Endodermal cell (in vitro differentiated cells): ENCODE results near the gene TTLL5. TPM values are rescaled to one million over a fixed set of nuclear protein-coding genes. Genes with fewer than 3 reads are reported as not detected.

Source experiments
- DNase-seq: peaks from one replicate; pipeline ENCODE4 v3.0.0-alpha.2; 2017
- H3K27ac ChIP-seq: 2 replicates; pipeline ENCODE4 v1.5.1; 2013; ENCODE audit warnings: mild to moderate bottlenecking, low read depth, low read length, moderate library complexity
- H3K27me3 ChIP-seq: 2 replicates; pipeline ENCODE4 v1.6.1; 2013; ENCODE audit warnings: mild to moderate bottlenecking, low read length, moderate library complexity; ENCODE audit not compliant: insufficient read depth, control insufficient read depth, poor library complexity, severe bottlenecking
- H3K36me3 ChIP-seq: 2 replicates; pipeline ENCODE4 v1.7.0; 2013; ENCODE audit warnings: mild to moderate bottlenecking, low read length, moderate library complexity; ENCODE audit not compliant: control insufficient read depth, insufficient read depth
- H3K4me1 ChIP-seq: one replicate; pipeline ENCODE4 v1.7.0; 2013; ENCODE audit warnings: low read length; ENCODE audit not compliant: control insufficient read depth, insufficient read depth
- H3K4me3 ChIP-seq: 2 replicates; pipeline ENCODE4 v1.5.1; 2013; ENCODE audit warnings: mild to moderate bottlenecking, low read length, moderate library complexity
- H3K9ac ChIP-seq: 2 replicates; pipeline ENCODE4 v1.6.1; 2013; ENCODE audit warnings: mild to moderate bottlenecking, low read length, moderate library complexity; ENCODE audit not compliant: poor library complexity, severe bottlenecking; ENCODE audit errors: extremely low read depth
- H3K9me3 ChIP-seq: 2 replicates; pipeline ENCODE4 v1.6.1; 2013; ENCODE audit warnings: mild to moderate bottlenecking, low read length, moderate library complexity; ENCODE audit not compliant: control insufficient read depth
- H3K27ac Mint-ChIP-seq: 2 replicates; pipeline ENCODE4 v1.8.0; 2020; ENCODE audit warnings: mixed read lengths
- H3K27me3 Mint-ChIP-seq: 2 replicates; pipeline ENCODE4 v1.8.0; 2021; ENCODE audit warnings: mild to moderate bottlenecking, mixed read lengths; ENCODE audit not compliant: insufficient read depth
- H3K36me3 Mint-ChIP-seq: 2 replicates; pipeline ENCODE4 v1.8.0; 2020; ENCODE audit warnings: low read depth, mixed read lengths
- H3K4me1 Mint-ChIP-seq: 2 replicates; pipeline ENCODE4 v1.8.0; 2020; ENCODE audit warnings: mixed read lengths
- H3K4me3 Mint-ChIP-seq: 2 replicates; pipeline ENCODE4 v1.8.0; 2020; ENCODE audit warnings: mild to moderate bottlenecking, moderate library complexity, mixed read lengths
- H3K9me3 Mint-ChIP-seq: 2 replicates; pipeline ENCODE4 v1.8.0; 2020; ENCODE audit warnings: mild to moderate bottlenecking, mixed read lengths
- WGBS, 2 experiments: methylation state at CpG; one replicate each; pipeline versions ENCODE4 v1.1.5 to v1.1.7; 2013; ENCODE audit warnings: missing lambda C conversion rate in 2 of 2, mixed read lengths in 1 of 2; ENCODE audit not compliant: insufficient coverage in 1 of 2, insufficient read length in 1 of 2; 5-methylcytosine and 5-hydroxymethylcytosine counted together
- total RNA-seq, 2 donors: library from RNA; stranded (reverse); fragmentation: NEBNext Ultra II Directional in 1 of 2; extraction: Animal tissue kit (Norgen Biotek cat#: 25700) in 1 of 2; gene quantifications; 2 replicates in 1 of 2; 3 replicates in 1 of 2; pipeline ENCODE4 v1.2.1, GENCODE V29; 2021
- TF ChIP-seq, protein P1 (sequence below): fragments of 200-600 bp; sonication (generic); conservative IDR thresholded peaks from 2 replicates; pipeline ENCODE4 v1.5.0; 2021; ENCODE audit warnings: antibody characterized with exemption, mild to moderate bottlenecking

TTLL5 gene
- total RNA-seq, 2 donors from 2014 or later = 50.5 to 54.2 TPM

DNA sequence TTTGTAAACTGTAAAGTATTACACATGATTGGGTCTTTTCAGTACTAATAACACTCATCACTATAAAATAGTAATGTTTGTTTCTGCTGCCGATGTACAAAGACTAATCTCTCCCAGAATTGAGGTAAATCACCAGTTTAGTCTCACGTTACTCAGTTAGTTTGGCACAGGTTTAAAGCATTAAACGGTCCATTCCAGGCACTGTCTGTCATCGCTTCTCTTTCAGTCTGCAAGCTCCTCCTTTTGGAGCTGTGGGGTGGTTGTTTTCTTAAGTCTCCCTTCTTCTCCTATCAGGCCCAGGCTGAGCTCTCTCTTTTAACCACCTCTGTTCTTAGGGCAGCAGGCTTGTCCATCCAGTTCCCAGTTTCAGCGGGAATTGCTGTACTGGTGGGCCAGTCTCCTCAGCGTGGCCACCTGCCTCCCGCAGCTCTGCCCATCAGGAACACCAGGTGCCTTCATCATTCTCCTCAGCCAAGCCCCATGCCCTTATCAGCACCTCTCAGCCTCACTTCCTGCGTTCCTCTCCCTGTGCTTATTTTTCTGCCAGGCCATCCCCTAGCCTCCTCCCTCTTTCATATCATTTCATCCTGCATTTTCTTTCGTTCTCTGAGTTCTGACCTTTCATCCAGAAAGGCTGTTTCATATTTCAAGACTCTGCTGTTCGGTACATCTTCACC lies 171.7 kb downstream of the TTLL5 start:
- Histone ChIP-seq H3K27ac (no peak overlapping the region), H3K9me3 (no peaks in the 10 kb centered on the region), H3K27me3 (no peaks in the 10 kb centered on the region), H3K9ac (no peak overlapping the region), H3K4me3 (no peak overlapping the region), H3K36me3 (peaks cover 21% of the 10 kb centered on the region), H3K4me1 (peaks cover 2% of the 10 kb centered on the region)
- Mint-ChIP-seq H3K36me3 (peaks cover 22% of the 10 kb centered on the region), H3K27ac (no peak overlapping the region), H3K9me3 (no peaks in the 10 kb centered on the region), H3K4me3 (no peak overlapping the region), H3K27me3 (no peaks in the 10 kb centered on the region), H3K4me1 (peaks cover 14% of the 10 kb centered on the region)
- WGBS, 2 experiments = 95 to 100% methylated on average over 8 to 10 of the region's 10 CpGs
- DNase-seq = no peak
- TF ChIP-seq, protein P1, sequence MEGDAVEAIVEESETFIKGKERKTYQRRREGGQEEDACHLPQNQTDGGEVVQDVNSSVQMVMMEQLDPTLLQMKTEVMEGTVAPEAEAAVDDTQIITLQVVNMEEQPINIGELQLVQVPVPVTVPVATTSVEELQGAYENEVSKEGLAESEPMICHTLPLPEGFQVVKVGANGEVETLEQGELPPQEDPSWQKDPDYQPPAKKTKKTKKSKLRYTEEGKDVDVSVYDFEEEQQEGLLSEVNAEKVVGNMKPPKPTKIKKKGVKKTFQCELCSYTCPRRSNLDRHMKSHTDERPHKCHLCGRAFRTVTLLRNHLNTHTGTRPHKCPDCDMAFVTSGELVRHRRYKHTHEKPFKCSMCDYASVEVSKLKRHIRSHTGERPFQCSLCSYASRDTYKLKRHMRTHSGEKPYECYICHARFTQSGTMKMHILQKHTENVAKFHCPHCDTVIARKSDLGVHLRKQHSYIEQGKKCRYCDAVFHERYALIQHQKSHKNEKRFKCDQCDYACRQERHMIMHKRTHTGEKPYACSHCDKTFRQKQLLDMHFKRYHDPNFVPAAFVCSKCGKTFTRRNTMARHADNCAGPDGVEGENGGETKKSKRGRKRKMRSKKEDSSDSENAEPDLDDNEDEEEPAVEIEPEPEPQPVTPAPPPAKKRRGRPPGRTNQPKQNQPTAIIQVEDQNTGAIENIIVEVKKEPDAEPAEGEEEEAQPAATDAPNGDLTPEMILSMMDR = no peak

DNA sequence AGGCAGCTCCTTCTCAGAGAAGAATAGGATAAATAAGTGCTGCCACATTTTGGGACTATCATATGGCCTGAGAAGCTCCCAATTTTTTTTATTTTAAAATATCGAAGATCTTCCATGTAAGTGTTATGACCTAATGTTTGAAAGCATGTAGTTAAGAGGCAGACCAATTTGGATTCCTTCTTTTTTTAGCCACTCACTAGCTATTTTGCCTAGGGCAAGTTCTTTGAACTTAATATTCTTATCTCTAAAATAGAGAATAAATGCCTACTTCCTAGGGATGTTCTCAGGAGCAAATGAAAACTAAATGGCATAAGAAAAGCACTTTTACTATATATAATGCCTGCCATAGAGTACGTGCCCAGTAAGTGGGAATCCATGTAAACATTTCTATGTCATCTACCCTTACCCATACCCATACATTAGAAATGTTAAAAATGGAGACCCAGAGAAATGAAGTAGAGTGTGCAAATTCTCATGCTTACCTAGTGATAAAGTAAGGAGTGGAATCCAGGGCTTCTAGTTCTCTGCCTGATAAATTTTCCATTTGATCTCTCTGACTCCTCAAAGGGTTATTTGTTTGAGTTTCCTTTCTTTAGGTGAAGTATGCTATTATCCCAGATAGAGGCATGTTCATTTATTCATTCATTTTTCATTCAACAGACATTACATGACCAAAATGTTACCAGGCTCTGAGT lies 172.4 kb downstream of the TTLL5 start:
- Mint-ChIP-seq H3K9me3 (no peaks in the 10 kb centered on the region), H3K4me3 (no peak overlapping the region), H3K4me1 (peaks cover 14% of the 10 kb centered on the region), H3K27me3 (no peaks in the 10 kb centered on the region), H3K36me3 (peaks cover 27% of the 10 kb centered on the region), H3K27ac (no peak overlapping the region)
- Histone ChIP-seq H3K27me3 (no peaks in the 10 kb centered on the region), H3K36me3 (peaks cover 21% of the 10 kb centered on the region), H3K9me3 (peaks cover under 1% of the 10 kb centered on the region), H3K4me1 (peaks cover 2% of the 10 kb centered on the region), H3K4me3 (no peak overlapping the region), H3K9ac (no peak overlapping the region), H3K27ac (no peak overlapping the region)
- no peak for DNase-seq
- TF ChIP-seq, protein P1 = no peak
- 100% methylated on average over 1 to 2 of the region's 2 CpGs for WGBS, 2 experiments

DNA sequence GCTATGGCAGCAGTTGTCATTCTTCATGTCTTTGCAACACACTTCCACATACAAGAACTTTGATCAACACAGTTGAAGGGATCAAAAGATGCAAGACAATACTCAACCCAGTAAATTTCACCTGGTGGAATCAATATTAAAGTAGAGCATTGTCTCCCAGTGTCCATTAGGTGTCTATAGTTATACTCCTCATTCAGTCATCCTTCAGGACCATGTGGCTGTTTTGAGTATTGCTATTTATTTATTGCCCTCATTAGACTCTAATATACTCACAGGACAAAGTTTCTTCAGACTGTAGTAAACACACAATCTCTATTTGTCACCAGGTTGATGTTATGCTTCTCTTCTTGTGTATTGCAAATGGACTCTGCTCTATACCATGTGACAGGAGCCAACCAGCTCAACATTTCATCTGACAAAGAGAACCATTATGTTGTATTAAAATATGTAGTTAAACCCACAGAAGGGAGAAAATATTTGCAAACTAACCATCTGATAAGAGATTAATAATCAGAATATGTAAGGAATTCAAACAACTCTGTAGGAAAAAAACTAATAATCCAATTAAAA lies 174.2 kb downstream of the TTLL5 start:
- Mint-ChIP-seq H3K4me3 (no peak overlapping the region), H3K4me1 (peaks cover 14% of the 10 kb centered on the region), H3K36me3 (peaks cover 41% of the 10 kb centered on the region), H3K27ac (no peak overlapping the region), H3K27me3 (no peaks in the 10 kb centered on the region), H3K9me3 (no peaks in the 10 kb centered on the region)
- H3K4me1 ChIP-seq = peaks cover 2% of the 10 kb centered on the region
- TF ChIP-seq, protein P1 = no peak
- DNase-seq = no peak
- H3K4me3 ChIP-seq = no peak overlapping the region
- no peaks in the 10 kb centered on the region for H3K27me3 ChIP-seq
- H3K27ac ChIP-seq = no peak overlapping the region
- H3K9ac ChIP-seq = no peak overlapping the region
- peaks cover 7% of the 10 kb centered on the region for H3K9me3 ChIP-seq
- peaks cover 26% of the 10 kb centered on the region for H3K36me3 ChIP-seq
